ENCODE results near the gene C4BPB. TPM values are rescaled to one million over a fixed set of nuclear protein-coding genes. Genes with fewer than 3 reads are reported as not detected.

The C4BPB gene
- total RNA-seq, 2 donors from 2014 or later: not detected

GRCh38 chr1:207101720-207102119 is 13.1 kb downstream of the C4BPB start:
- no peaks in the 10 kb centered on the region for H3K4me1 ChIP-seq (ENCODE audit: control insufficient read depth, insufficient read depth, low read length)
- no peaks in the 10 kb centered on the region for H3K27me3 ChIP-seq (ENCODE audit: control insufficient read depth, insufficient read depth, low read length, poor library complexity, severe bottlenecking)
- H3K9me3 ChIP-seq (ENCODE audit: control insufficient read depth, low read length): peaks cover 18% of the 10 kb centered on the region
- TF ChIP-seq CTCF (conservative IDR thresholded peaks at IDR 0.05): no peak
- H3K4me3 ChIP-seq (ENCODE audit: low read length): no peak overlapping the region
- no peaks in the 10 kb centered on the region for H3K36me3 Mint-ChIP-seq (ENCODE audit: low read depth)
- WGBS, 2 experiments (ENCODE audit: insufficient coverage in 1 of 2, insufficient read length in 1 of 2): 92 to 100% methylated on average over 1 of the region's 1 CpG
- no peak overlapping the region for H3K27ac ChIP-seq (ENCODE audit: low read depth, low read length)
- H3K4me1 Mint-ChIP-seq: peaks cover 2% of the 10 kb centered on the region
- H3K9ac ChIP-seq (ENCODE audit: extremely low read depth, low read length, poor library complexity, severe bottlenecking): no peak overlapping the region
- no peak overlapping the region for H3K27ac Mint-ChIP-seq
- no peaks in the 10 kb centered on the region for H3K36me3 ChIP-seq (ENCODE audit: control insufficient read depth, insufficient read depth, low read length)
- peaks cover 14% of the 10 kb centered on the region for H3K9me3 Mint-ChIP-seq
- peaks cover 3% of the 10 kb centered on the region for H3K27me3 Mint-ChIP-seq (ENCODE audit: insufficient read depth)
- H3K4me3 Mint-ChIP-seq: no peak overlapping the region
- DNase-seq: no peak

GRCh38 chr1:207102146-207102545 is 13.5 kb downstream of the C4BPB start:
- no peak overlapping the region for H3K4me3 Mint-ChIP-seq
- Histone ChIP-seq H3K27me3 (ENCODE audit: control insufficient read depth, insufficient read depth, low read length, poor library complexity, severe bottlenecking) (no peaks in the 10 kb centered on the region), H3K4me3 (ENCODE audit: low read length) (no peak overlapping the region), H3K4me1 (ENCODE audit: control insufficient read depth, insufficient read depth, low read length) (no peaks in the 10 kb centered on the region), H3K36me3 (ENCODE audit: control insufficient read depth, insufficient read depth, low read length) (no peaks in the 10 kb centered on the region), H3K9ac (ENCODE audit: extremely low read depth, low read length, poor library complexity, severe bottlenecking) (no peak overlapping the region), H3K9me3 (ENCODE audit: control insufficient read depth, low read length) (peaks cover 18% of the 10 kb centered on the region), H3K27ac (ENCODE audit: low read depth, low read length) (no peak overlapping the region)
- H3K4me1 Mint-ChIP-seq: peaks cover 5% of the 10 kb centered on the region
- DNase-seq: no peak
- H3K36me3 Mint-ChIP-seq (ENCODE audit: low read depth): no peaks in the 10 kb centered on the region
- H3K9me3 Mint-ChIP-seq: peaks cover 14% of the 10 kb centered on the region
- no peak overlapping the region for H3K27ac Mint-ChIP-seq
- peaks cover 3% of the 10 kb centered on the region for H3K27me3 Mint-ChIP-seq (ENCODE audit: insufficient read depth)
- WGBS, 2 experiments (ENCODE audit: insufficient coverage in 1 of 2, insufficient read length in 1 of 2): 88 to 90% methylated on average over 4 to 5 of the region's 5 CpGs
- no peak for TF ChIP-seq CTCF (conservative IDR thresholded peaks at IDR 0.05)

- Mint-ChIP-seq H3K9me3 (peaks cover 12% of the 10 kb centered on the region), H3K27me3 (ENCODE audit: insufficient read depth) (peaks cover 3% of the 10 kb centered on the region), H3K4me1 (peaks cover 5% of the 10 kb centered on the region), H3K36me3 (ENCODE audit: low read depth) (no peaks in the 10 kb centered on the region), H3K4me3 (no peak overlapping the region), H3K27ac (no peak overlapping the region)
- no peak for DNase-seq
- Histone ChIP-seq H3K9me3 (ENCODE audit: control insufficient read depth, low read length) (peaks cover 16% of the 10 kb centered on the region), H3K4me1 (ENCODE audit: control insufficient read depth, insufficient read depth, low read length) (no peaks in the 10 kb centered on the region), H3K36me3 (ENCODE audit: control insufficient read depth, insufficient read depth, low read length) (no peaks in the 10 kb centered on the region), H3K9ac (ENCODE audit: extremely low read depth, low read length, poor library complexity, severe bottlenecking) (no peak overlapping the region), H3K27ac (ENCODE audit: low read depth, low read length) (no peak overlapping the region), H3K4me3 (ENCODE audit: low read length) (no peak overlapping the region), H3K27me3 (ENCODE audit: control insufficient read depth, insufficient read depth, low read length, poor library complexity, severe bottlenecking) (no peaks in the 10 kb centered on the region)
- WGBS, 2 experiments (ENCODE audit: insufficient coverage in 1 of 2, insufficient read length in 1 of 2): 97 to 100% methylated on average over 1 of the region's 1 CpG
- no peak for TF ChIP-seq CTCF (conservative IDR thresholded peaks at IDR 0.05)
Measured at GRCh38 chr1:207102659-207103058, 14.0 kb downstream of the C4BPB start.

All from endodermal cell (in vitro differentiated cells).